ENCODE measurements around the gene TRMT11. TPM values are rescaled to one million over a fixed set of nuclear protein-coding genes. Genes with fewer than 3 reads are reported as not detected.
A peak's percentile ranks its signal among the peaks of the same experiment; 100 is the strongest.

Gene TRMT11
- total and polyA plus RNA-seq, 9 of the 15 experiments (the other 6 are each of a cell fraction or from before 2014, with no cell fraction given), result 38.8 to 88.0 (median 59.8) TPM

- TF ChIP-seq MGA (IDR thresholded peaks at IDR 0.05) (peak; percentile 41; the same call in 1 of the 2 replicates), DPF2 (IDR thresholded peaks at IDR 0.05) (0 out of 2 replicates have a peak, but pooled peaks have one; percentile 28), MNT (conservative IDR thresholded peaks at IDR 0.05) (peak; percentile 56 to 68), ZNF766 (CRISPR knock-in tag; conservative IDR thresholded peaks at IDR 0.05) (0 out of 2 replicates have a peak, but pooled peaks have one; percentile 13), POLR2H (tag; IDR thresholded peaks at IDR 0.05; ENCODE audit: low read depth) (peak; percentile 81), ARID3B (CRISPR knock-in tag; IDR thresholded peaks at IDR 0.05; ENCODE audit: borderline replicate concordance) (no peak), EP300 (IDR thresholded peaks at IDR 0.05; ENCODE audit: low read length) (peak; percentile 31)
These were observed 28.5 kb upstream of the TRMT11 start (continued) for GRCh38 chr6:125957845-125958244.

Data from K562 (cell line).